HG03442 (cell line): ENCODE results near the gene ABI3BP.

Source experiments
- ATAC-seq: cut with Tn5 transposase; IDR thresholded peaks from one replicate; pipeline ENCODE4 v1.9.1; 2021; ENCODE audit warnings: mild to moderate bottlenecking, moderate library complexity; ENCODE audit not compliant: unreplicated experiment

The ABI3BP gene

DNA sequence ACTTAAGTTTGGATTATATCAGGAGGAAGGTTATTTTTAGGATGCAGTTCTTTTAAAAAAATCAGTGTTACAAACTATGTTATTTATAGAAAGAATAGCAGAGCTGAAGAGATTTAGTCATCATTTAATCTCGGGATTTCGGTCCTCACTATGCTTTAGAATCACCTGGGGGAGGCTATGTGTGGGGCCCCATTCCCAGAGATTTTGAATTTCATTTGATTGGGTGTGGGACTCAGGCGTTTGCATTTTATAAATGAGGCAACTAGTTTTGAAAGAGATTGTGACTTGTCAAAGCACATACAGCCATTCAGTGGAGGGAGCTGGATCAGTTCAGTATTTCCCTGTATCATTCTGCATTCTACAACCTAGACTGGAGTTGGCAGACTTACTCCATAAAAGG is 247.1 kb downstream of the ABI3BP start:
- no peak for ATAC-seq

GRCh38 chr3:100745617-100746016 is 247.6 kb downstream of the ABI3BP start:
- no peak for ATAC-seq

GRCh38 chr3:100744671-100745070 is 248.6 kb downstream of the ABI3BP start:
- no peak for ATAC-seq

- no peak for ATAC-seq
Measured at GRCh38 chr3:100743535-100743934, 249.7 kb downstream of the ABI3BP start.

GRCh38 chr3:100740207-100740606 is 253.0 kb downstream of the ABI3BP start:
- ATAC-seq: no peak

- ATAC-seq: no peak
Measured at GRCh38 chr3:100737334-100737733, 255.9 kb downstream of the ABI3BP start.

DNA sequence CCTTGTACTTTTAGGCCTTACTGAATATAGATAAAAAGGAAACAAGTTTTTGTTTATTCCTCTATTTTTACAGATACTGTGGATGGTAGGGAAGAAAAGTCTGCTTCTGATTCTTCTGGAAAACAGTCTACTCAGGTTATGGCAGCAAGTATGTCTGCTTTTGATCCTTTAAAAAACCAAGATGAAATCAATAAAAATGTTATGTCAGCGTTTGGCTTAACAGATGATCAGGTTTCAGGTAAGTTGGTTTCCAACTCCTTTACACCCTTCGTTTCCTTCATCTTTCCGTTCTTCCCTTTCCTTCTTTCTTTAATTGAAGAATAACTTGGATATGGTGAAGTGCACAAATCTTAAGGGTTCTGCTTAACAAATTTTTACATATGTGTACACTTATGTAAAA is 260.8 kb downstream of the ABI3BP start:
- no peak for ATAC-seq

DNA sequence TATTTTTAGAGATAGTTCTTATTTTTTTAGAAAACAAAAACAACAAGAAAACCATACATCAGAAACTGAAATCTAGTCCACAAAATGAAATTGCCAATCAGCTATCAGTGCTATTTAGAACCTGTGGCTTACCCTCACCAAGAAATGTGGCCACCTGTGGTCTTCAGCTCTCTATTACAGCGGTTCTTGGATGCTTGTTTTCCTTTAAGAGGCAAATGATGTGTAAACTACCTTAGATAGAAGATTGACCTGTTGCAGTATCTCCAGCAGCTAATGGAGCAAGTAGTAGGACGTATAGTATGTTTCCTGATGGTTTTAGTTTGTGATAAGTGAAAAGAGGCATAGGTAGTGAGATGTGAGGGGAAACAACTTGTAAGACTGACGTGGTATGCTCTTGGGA is 262.7 kb downstream of the ABI3BP start:
- no peak for ATAC-seq

DNA sequence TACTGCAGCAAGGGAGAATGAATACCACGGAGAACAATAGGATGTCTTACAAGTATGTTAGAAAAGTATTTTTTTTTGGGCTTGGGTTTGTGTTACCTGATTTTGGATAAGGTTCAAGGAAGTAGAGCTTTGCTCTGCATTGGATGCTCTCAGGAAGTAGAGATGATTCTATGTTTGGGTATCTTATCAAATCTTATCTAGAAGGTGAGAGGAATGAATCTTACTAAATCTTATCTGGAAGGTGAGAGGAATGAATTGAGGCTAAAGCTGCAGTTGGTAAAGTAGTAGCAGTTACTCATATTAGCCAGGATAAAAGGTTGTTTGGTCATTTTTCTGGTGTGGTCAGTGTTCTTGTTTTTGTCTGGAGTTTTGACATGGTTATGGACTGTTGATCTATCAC is 266.5 kb downstream of the ABI3BP start:
- ATAC-seq: no peak

DNA sequence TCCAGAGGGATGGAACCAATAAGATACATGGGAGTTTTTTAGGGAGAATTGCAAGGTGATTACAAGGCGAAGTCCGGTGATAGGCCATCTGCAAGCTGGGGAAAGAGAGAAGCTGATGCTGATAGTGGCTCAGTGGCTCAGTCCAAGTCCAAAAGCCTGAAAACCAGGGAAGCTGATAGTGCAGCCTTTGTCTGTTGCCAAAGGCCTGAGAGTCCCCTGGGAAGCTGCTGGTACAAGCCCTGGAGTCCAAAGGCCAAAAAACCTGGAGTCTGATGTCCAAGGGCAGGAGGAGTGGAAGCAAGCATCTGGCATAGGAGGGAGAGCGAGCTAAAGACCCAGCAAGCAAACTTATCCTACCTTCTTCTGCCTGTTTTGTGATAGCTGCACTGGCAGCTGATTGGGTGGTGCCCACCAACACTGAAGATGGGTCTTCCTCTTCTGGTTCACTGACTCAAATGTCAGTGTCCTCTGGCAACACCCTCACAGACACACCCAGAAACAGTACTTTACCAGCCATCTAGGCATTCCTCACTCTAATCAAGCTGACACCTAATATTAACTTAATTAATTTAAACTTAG is 267.2 kb downstream of the ABI3BP start:
- no peak for ATAC-seq

- ATAC-seq: no peak
Measured at GRCh38 chr3:100720426-100720825, 272.8 kb downstream of the ABI3BP start.

DNA sequence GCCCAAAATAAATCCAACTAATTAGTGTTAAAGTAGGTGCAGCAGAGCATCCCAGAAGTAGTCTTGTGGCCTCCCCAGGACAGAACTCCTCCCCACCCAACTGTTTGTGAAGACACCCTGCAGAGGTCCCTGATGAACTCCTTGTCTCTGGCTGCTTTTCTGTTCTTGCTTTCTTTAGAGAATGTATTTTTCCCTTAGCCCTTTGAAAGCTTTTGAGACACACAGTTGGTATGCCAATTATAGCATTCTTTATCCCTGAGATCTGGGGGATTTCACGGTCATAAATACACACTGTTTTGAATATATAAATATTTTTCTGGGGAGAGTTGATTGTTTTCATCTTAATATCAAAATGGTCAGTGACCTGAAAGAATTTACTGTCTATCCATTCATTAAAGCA is 274.1 kb downstream of the ABI3BP start:
- ATAC-seq: no peak

DNA sequence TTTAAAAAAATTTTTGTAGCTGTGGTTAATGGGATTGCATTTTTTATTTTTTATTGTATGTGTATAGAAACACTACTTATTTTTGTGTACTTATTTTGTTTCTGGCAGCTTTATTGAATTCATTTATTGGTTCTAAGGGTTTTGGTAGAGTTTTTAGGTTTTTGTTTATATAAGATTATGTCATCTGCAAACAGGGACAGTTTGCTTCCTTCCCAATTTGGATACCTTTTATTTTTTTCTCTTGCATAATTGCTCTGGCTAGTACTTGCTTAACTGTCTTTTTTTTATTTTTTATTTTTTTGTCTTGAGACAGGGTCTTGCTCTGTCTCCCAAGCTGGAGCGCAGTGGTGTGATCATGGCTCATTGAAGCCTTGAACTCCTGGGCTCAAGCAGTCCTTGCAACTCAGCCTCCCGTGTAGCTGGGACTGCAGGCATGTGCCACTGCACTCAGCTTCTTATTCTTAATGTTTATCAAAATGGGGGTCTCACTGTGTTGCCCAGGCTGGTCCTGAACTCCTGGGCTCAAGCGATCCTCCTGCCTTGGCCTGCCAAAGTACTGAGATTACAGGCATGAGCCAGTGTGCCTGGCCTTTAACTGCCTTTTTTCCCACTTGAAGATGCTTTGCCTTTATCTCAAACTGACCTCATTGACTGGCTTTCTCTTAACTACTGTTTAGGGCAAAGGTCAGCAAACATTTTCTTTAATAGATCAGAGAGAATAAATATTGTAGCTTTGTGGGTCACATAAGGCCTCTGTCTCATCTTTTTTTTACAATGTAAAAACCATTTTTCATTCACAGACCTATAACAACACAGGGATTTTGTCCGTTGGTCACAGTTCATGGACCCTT is 275.4 kb downstream of the ABI3BP start:
- ATAC-seq: no peak

DNA sequence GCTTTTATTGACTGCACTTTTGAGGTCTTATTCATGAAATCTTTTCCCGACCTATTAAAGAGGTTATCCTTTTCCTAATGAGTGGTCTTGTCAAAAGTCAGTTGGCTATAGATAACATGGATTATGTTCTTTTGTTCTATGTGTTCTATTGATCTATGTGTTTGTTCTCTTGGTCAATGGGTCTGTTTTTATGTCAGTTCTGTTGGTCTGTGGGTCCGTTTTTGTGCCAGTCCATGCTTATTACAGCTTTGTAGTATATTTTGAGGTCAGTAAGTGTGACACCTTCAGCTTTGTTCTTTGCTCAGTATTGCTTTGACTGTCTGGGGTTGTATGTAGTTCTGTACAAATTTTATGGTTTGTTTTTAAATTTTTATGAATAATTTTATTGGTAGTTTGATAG is 276.2 kb downstream of the ABI3BP start:
- no peak for ATAC-seq

- no peak for ATAC-seq
Measured at GRCh38 chr3:100715176-100715575, 278.0 kb downstream of the ABI3BP start.

- ATAC-seq: peak; percentile 40
Measured at GRCh38 chr3:100710261-100710968, 282.8 kb downstream of the ABI3BP start.

DNA sequence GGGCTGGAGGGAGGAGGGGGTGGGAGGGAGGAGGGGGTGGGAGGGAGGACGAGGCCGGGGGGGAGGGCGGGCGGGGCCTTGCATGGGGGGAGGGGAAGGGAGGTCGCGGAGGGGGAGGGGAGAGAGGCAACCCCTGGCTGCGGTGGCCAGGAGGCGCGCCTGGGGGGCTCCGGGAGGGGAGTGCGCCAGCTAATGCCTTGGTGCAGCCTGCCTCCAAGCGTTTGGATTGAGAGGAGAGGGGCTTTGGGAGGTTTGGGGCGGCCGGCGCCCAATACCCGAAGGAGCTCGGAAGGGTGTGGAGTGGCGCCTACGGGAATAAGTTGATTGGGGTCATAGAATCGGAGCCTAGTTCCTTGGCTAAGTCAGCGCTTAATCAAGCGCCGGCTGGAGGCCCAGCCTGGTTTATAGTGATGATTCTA is 283.4 kb downstream of the ABI3BP start:
- no peak for ATAC-seq

DNA sequence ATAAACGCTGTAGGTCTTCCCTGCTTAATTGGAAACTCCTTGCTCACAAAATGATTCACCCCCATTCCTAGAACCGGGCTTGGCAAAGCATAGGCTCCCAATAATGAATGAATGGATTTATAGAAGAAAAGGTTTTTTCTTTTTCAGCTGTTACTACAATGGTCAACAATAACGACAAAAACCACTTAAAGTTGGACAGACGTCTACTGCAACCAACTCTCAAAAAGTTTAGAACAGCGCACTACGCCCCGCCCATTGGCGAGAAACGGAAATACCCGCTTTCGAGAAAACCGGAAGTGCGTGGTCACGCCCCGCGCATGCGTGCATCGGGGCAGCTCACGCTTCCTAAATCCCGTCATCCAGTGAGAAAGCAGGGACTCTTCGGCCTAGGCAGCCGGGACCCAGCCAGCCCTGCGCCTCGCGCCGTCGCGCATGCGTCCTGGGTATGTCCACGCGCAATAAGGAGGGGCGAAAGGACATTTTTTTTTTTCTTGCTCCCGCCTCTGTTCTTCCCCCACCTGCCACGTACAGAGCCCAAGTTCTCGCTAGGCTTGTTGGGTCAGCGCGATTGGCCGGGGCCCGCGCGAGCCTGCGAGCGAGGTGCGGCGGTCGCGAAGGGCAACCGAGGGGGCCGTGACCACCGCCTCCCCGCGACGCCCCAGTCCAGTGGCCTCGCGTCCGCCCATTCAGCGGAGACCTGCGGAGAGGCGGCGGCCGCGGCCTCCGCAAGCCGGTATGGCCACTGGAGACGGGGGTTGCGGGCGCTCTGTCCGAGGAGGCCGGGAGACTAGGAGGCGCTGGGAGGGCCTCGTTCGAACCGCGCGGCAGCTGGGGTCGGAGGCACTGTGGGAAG is 284.0 kb downstream of the ABI3BP start, which contains the start of gene TFG:
TSS of gene TFG (plus strand) at position 506 of the 853 bp plus-strand sequence. CDS start 4,192 bp downstream, outside the sequence.
- ATAC-seq: peak; percentile 93

DNA sequence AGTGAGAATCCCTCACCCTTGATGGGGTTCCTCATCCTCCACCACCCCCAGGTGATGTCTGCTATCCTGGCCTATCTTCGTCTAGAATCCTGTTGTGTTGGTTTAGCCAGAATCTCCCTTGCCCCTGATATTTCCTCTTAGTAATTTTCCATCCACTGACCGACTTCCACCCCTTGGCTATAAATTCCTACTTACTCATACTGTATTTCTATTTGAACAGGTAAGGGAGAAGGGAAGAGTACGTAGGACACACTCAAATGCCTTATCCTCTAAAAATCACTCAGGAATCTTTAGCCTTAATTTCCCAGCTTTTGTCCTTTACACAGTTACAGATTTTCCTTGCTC is 284.6 kb downstream of the ABI3BP start:
- no peak for ATAC-seq

DNA sequence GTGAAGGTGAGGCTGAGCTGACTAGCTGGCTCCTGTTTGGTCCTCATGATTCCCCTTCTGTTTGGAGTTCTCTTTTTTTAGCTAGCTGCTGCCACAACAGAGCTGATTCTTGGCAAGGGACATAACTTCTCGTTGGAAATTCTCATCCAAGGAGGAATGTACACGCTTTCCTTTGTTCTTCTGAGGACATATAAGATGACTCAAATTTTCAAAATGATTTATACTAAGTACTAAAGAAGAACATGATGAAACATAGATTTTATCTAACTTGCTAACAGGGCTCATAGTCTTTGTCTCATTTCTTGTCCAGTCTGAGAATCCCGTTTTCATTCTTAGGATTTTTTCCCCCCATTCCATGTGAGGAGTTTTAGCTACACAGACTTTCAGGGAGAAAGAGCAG is 286.9 kb downstream of the ABI3BP start:
- no peak for ATAC-seq

- no peak for ATAC-seq
Measured at GRCh38 chr3:100703865-100704264, 289.4 kb downstream of the ABI3BP start.
